SU-DHL-6 (cell line): ENCODE results near the gene NSDHL.

Experiments
- H2AFZ ChIP-seq: fragments of 200-600 bp; sonication (generic); 2 replicates; pipeline ENCODE4 v1.6.1; 2014; ENCODE audit warnings: low read depth, mild to moderate bottlenecking, moderate library complexity, mixed read lengths, antibody characterized with exemption, low read length; ENCODE audit not compliant: severe bottlenecking
- H3F3A ChIP-seq: fragments of 200-600 bp; shearing (Covaris generic); 2 replicates; pipeline ENCODE4 v1.6.0; 2016; ENCODE audit warnings: antibody characterized with exemption, mild to moderate bottlenecking; ENCODE audit not compliant: insufficient read depth
- H3K27ac ChIP-seq: fragments of 200-600 bp; sonication (generic); 2 replicates; pipeline ENCODE4 v1.5.1; 2016; ENCODE audit warnings: low read depth, mild to moderate bottlenecking, low read length, moderate library complexity, mixed read lengths
- H3K27me3 ChIP-seq: fragments of 200-600 bp; sonication (generic), shearing (Covaris generic); 2 replicates; pipeline ENCODE4 v1.6.0; 2014; ENCODE audit warnings: mild to moderate bottlenecking, low read length
- H3K36me3 ChIP-seq: fragments of 200-600 bp; sonication (generic); 2 replicates; pipeline ENCODE4 v1.6.1; 2014; ENCODE audit warnings: mild to moderate bottlenecking, low read length, mixed read lengths
- H3K4me2 ChIP-seq: fragments of 300-600, 200-600 bp; shearing (Covaris generic), sonication (generic); 2 replicates; pipeline ENCODE4 v1.6.0; 2014; ENCODE audit warnings: low read length, low read depth, mild to moderate bottlenecking; ENCODE audit not compliant: poor library complexity, severe bottlenecking
- H3K4me3 ChIP-seq: fragments of 200-600 bp; sonication (generic); 2 replicates; pipeline ENCODE4 v1.5.1; 2014; ENCODE audit warnings: antibody characterized with exemption, low read length, mild to moderate bottlenecking, mixed read lengths; ENCODE audit not compliant: insufficient read depth, poor library complexity, severe bottlenecking
- H3K79me2 ChIP-seq: fragments of 200-600 bp; sonication (generic); 2 replicates; pipeline ENCODE4 v1.6.1; 2014; ENCODE audit warnings: mild to moderate bottlenecking, low read length, moderate library complexity; ENCODE audit not compliant: insufficient read depth
- H3K9ac ChIP-seq: fragments of 200-600 bp; sonication (generic); 2 replicates; pipeline ENCODE4 v1.7.0; 2014; ENCODE audit warnings: mild to moderate bottlenecking, low read length
- H3K9me2 ChIP-seq: fragments of 200-600 bp; sonication (generic); replicated peaks from 2 replicates; pipeline ENCODE4 v1.6.1; 2014; ENCODE audit warnings: low read length; ENCODE audit not compliant: insufficient read depth
- H3K9me3 ChIP-seq: fragments of 200-600 bp; sonication (generic); 2 replicates; pipeline ENCODE4 v1.6.1; 2014; ENCODE audit warnings: low read length, mixed read lengths; ENCODE audit not compliant: insufficient read depth
- H4K20me1 ChIP-seq: fragments of 200-600 bp; sonication (generic); 2 replicates; pipeline ENCODE4 v1.6.1; 2014; ENCODE audit warnings: low read depth, mild to moderate bottlenecking, antibody characterized with exemption, low read length, moderate library complexity, mixed read lengths
- CTCF ChIP-seq: fragments of 200-600 bp; sonication (generic); IDR thresholded peaks from one replicate; pipeline ENCODE4 v1.5.1; 2017; ENCODE audit warnings: antibody characterized with exemption, mild to moderate bottlenecking, low read length, moderate library complexity; ENCODE audit not compliant: insufficient read depth, poor library complexity, severe bottlenecking
- EZH2phosphoT487 ChIP-seq: fragments of 200-600 bp; sonication (generic), shearing (Covaris generic); conservative IDR thresholded peaks from 2 replicates; pipeline ENCODE4 v1.6.1; 2018; ENCODE audit warnings: mild to moderate bottlenecking, antibody characterized with exemption, low read length, moderate library complexity, mixed read lengths

NSDHL gene

GRCh38 chrX:152899111-152899873 lies 68.4 kb downstream of the NSDHL start:
- H3K9me3 ChIP-seq = no peaks in the 10 kb centered on the region
- no peak overlapping the region for H3K27ac ChIP-seq
- H3F3A ChIP-seq = no peaks in the 10 kb centered on the region
- no peak overlapping the region for H3K9ac ChIP-seq
- no peak overlapping the region for H3K4me3 ChIP-seq
- no peaks in the 10 kb centered on the region for H3K27me3 ChIP-seq
- H2AFZ ChIP-seq = no peak overlapping the region
- no peaks in the 10 kb centered on the region for H3K9me2 ChIP-seq
- H4K20me1 ChIP-seq = no peaks in the 10 kb centered on the region
- H3K36me3 ChIP-seq = no peaks in the 10 kb centered on the region
- no peaks in the 10 kb centered on the region for H3K79me2 ChIP-seq
- H3K4me2 ChIP-seq = no peak overlapping the region
- TF ChIP-seq EZH2phosphoT487 = no peak
- TF ChIP-seq CTCF = no peak

- Histone ChIP-seq H3K27me3 (no peaks in the 10 kb centered on the region), H3K27ac (no peak overlapping the region), H3K9me2 (no peaks in the 10 kb centered on the region), H3K4me3 (no peak overlapping the region), H3F3A (no peaks in the 10 kb centered on the region), H2AFZ (no peak overlapping the region), H4K20me1 (no peaks in the 10 kb centered on the region), H3K36me3 (no peaks in the 10 kb centered on the region), H3K9ac (no peak overlapping the region), H3K79me2 (no peaks in the 10 kb centered on the region), H3K9me3 (no peaks in the 10 kb centered on the region), H3K4me2 (no peak overlapping the region)
- TF ChIP-seq EZH2phosphoT487 = no peak
- no peak for TF ChIP-seq CTCF
These were observed 69.2 kb downstream of the NSDHL start for GRCh38 chrX:152899874-152900719.

GRCh38 chrX:152900937-152901445 lies 70.1 kb downstream of the NSDHL start:
- no peaks in the 10 kb centered on the region for H3K36me3 ChIP-seq
- no peak overlapping the region for H3K27ac ChIP-seq

More at GRCh38 chrX:152900937-152901445, 70.1 kb downstream of the NSDHL start:
- no peaks in the 10 kb centered on the region for H3K79me2 ChIP-seq
- no peaks in the 10 kb centered on the region for H3K9me3 ChIP-seq
- H3K9ac ChIP-seq = no peak overlapping the region
- H2AFZ ChIP-seq = no peak overlapping the region
- no peak for TF ChIP-seq CTCF
- no peak for TF ChIP-seq EZH2phosphoT487
- H3F3A ChIP-seq = no peaks in the 10 kb centered on the region
- H3K4me2 ChIP-seq = no peak overlapping the region
- H3K9me2 ChIP-seq = no peaks in the 10 kb centered on the region
- no peak overlapping the region for H3K4me3 ChIP-seq
- H4K20me1 ChIP-seq = no peaks in the 10 kb centered on the region
- H3K27me3 ChIP-seq = no peaks in the 10 kb centered on the region
